NCI-H2107 treated with DMSO at 0.1 percent for 48 hours (cell line): ENCODE measurements around the gene PLEKHF1.
"Not testable (repeated sequence)": the region's sequence is repeated elsewhere in the genome, so short reads cannot be mapped to it uniquely, and the experiment has no call there.

ENCODE experiments used
- DNase-seq: peaks from one replicate; lab custom pipeline; 2025; ENCODE audit not compliant: unreplicated experiment; lab: John Stamatoyannopoulos, UW

The PLEKHF1 gene, protein sequence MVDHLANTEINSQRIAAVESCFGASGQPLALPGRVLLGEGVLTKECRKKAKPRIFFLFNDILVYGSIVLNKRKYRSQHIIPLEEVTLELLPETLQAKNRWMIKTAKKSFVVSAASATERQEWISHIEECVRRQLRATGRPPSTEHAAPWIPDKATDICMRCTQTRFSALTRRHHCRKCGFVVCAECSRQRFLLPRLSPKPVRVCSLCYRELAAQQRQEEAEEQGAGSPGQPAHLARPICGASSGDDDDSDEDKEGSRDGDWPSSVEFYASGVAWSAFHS

GRCh38 chr19:29665215-29665825, at the start of gene PLEKHF1:
Gene PLEKHF1 (plus strand): TSS chr19:29665461. CDS start chr19:29673840, 8,379 bp downstream.
- no peak for DNase-seq

DNA sequence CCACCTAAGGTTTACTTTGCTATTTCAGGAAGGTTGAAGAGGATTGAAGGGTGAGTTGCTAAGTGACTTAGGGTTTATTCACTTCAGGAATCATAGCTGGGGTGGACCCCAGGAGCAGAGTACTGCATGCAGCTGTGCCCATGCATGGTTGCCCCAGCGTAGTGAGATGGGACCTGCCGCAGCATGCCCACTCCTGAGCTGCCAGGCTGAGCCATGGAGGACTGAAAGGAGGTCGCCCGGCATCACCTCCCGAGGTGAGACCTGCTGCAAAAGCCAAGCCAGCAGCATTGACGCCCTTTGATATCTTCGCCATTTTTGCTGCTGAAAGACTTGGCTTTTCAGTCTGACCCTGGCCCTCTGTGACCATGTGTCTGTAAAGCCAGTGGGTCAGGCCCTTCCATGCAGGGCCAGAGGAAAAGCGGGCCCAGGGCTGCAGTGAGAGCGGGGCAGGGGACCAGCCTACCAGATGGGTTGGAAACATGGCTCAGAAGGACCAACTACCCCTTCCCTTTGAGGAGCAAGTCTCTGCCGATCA, 49.3 kb upstream of the PLEKHF1 start:
- DNase-seq = no peak

- no peak for DNase-seq
Measured at GRCh38 chr19:29616541-29616940, 48.7 kb upstream of the PLEKHF1 start.

GRCh38 chr19:29617366-29618266, 47.6 kb upstream of the PLEKHF1 start:
- DNase-seq = no peak

DNA sequence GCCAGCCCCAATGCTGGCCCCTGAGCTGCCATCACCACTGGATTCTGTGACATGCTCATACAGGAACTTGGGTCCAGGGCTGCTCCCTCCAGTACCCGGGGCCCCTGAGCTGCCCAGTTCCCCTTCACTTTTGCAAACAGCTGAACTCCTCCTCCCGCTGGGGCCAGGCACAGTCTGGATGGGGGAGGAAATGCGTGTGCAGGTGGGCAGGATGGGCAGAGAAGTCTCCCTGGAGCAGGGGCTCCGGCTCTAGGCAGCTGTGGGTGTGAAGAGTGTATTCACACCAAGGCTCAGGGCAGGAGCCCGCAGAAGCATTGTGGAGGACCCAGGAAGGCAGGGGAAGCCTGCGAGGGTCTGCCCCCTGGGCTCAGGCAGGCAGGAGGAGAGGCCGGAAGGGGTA, 46.8 kb upstream of the PLEKHF1 start:
- no peak for DNase-seq

DNA sequence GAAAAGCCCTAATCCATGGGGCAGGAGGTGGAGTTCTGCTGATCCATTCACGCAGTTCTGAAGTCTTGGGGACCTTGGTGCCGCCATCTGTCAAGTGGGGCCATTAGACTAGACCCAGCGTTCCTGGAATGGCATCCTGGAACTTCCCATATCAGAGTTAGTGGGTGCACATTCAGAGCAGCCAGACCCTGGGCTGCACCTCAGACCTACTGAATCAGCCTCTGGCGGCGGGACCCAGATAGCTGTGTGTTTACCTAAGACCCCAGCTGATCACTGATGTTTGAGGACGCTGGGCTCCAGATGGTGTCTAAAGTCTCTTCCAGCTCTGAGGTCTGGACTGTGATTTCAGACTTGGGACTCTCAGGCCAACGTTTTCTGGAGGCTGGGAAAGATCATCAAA, 46.4 kb upstream of the PLEKHF1 start:
- no peak for DNase-seq

GRCh38 chr19:29620931-29621351, 44.3 kb upstream of the PLEKHF1 start:
- DNase-seq = no peak

DNA sequence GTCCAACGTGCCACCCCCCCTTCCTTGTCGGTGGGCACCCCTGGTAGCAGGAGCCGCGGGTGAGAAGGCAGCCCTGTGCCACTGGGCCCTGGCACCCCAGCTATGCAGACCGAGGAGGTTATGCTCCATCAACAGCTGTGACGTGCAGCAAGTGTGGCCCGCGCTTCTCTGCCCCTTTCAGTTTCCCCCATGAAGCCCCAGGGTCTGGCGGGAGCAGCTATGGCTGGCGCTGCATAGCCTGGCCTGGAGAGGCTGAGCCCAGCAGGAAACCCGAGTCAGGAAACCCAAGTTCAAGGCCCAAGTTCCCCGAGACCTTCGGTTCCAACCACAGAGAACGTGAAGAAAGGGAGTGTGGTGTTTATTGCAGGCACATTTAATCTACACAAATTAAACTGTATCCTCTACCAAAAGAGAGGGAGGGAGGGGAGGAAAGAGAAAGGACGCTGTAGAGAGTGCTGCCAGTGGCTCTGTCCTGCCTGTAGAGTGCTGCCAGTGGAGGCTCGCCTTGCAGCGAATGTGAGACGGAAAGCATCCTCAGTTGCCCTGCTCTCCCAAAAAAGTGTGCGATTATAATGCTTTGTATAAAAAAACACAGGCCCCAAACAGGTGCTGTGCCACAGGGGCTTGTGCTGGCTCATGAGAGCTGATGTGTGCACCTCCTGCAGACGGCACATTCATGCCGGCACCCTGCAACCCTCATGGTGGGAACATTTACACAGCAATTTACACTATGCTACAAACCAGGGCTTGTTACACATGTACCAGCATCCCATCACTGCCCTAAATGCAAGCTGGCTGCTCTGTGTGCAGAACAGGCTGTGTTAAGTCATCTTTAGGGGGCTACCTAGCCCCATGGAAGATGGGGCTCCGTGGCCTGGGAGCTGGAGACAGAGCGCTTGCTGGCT, 42.8 kb upstream of the PLEKHF1 start:
- no peak for DNase-seq

DNA sequence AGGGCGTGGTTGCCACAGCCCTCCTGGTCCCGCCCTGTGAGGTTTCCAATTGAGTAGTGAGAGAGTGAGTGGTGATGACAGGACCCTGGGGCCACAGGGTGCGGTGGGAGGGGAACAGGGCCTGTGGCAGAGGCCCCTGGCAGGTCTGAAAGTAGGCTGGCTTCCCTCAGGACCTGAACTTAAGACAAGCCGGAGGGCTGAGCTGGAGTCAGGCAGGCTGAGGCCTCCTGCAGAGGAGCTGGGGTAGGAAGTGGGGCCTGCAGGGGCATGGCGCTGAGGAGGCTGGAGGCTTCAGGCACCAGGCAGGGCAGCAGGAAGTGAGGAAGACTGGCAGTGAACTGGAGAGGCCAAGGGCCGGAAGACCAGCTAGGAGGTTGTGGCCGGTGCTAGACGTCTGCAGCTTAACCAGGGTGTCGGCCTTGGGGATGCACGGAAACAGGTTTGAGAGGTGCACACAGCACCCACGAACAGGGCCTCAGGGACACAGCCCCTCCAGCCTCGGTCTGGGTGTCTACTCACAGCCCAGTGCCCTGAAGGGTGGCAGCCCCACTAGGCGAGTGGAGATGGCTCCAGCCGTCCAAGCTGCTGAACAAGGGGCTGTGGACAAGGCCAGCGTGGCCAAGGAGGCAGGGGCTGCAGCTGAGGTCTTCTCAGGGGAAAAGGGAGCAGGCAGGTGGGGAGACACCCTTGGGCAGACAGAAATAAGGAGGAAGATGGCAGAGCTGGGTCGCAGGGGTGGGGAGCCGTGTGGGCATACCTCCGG, 41.4 kb upstream of the PLEKHF1 start:
- DNase-seq = no peak

GRCh38 chr19:29624489-29625185, 40.6 kb upstream of the PLEKHF1 start:
- no peak for DNase-seq

GRCh38 chr19:29625186-29625651, 40.0 kb upstream of the PLEKHF1 start:
- DNase-seq = no peak

- no peak for DNase-seq
Measured at GRCh38 chr19:29626386-29626785, 38.9 kb upstream of the PLEKHF1 start.

GRCh38 chr19:29626832-29627231, 38.4 kb upstream of the PLEKHF1 start:
- not testable (repeated sequence) for DNase-seq

- DNase-seq = no peak
Measured at GRCh38 chr19:29628661-29629385, 36.4 kb upstream of the PLEKHF1 start.

DNA sequence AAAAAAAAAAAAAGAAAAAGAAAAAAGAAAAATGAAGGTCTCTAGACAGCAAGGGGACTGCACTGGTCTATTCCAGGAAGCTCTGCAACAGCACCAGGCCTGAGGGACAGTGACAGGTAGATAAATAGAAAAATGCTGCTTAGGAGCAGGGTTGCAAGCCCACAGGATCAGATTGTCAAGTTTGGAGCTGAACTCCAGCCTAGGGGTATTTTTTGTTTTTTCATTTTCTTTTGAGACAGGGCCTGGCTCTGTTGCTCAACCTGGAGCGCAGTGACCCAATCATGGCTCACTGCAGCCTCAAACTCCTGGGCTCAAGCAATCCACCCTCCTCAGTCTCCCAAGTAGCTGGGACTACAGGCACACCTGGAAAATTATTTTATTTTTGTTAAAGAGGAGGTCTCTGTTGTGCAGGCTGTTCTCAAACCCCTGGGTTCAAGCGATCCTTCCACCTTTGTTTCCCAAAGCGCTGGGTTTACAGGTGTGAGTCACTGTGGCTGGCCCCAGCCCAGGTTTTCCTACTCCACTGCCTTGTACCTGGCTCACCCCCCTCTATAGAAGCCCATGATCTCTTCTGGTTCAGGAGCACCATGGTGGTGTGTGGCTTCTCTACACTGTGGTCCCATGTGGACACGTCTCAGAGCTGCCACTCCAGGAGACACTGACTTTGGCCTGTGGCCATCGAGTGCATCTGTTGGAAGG, 35.3 kb upstream of the PLEKHF1 start:
- DNase-seq = no peak

DNA sequence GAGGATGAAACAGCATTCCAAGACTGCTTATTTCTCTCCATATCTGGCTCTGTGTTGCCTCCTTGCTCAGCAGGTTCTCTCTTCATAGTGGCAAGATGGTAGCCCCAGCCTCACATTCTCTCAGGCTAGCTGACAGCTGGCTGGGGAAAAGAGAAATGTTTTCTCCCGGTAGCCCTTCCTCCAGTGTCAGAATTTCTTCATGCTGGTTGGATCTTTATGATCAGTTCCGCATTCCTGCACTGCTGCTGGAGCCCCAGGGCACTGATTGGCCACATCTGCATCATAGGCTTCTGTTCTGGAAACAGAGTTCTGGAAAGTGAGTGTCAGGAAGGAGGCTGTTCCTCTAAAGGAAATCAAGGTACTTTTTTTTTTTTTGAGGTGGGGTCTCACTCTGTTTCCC, 34.6 kb upstream of the PLEKHF1 start:
- no peak for DNase-seq

DNA sequence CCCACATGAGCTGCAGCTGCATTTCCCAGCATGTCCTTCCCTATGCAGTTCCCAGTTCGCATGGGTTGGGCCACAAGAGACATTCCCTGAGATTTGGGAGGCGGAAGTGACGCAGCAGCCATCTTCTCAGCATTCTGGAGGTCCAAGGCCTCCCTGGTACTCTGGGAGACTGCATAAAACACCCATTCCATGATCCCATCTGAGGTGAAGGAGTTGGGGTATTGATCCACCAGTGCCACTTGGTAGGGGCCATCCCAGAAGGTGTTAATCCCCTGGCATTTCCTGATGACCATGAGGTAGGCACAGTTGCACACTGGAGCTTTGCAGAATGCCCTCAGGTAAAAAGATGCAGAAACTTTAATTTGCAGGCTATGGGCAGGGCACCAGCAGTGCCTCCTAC, 33.8 kb upstream of the PLEKHF1 start:
- no peak for DNase-seq

DNA sequence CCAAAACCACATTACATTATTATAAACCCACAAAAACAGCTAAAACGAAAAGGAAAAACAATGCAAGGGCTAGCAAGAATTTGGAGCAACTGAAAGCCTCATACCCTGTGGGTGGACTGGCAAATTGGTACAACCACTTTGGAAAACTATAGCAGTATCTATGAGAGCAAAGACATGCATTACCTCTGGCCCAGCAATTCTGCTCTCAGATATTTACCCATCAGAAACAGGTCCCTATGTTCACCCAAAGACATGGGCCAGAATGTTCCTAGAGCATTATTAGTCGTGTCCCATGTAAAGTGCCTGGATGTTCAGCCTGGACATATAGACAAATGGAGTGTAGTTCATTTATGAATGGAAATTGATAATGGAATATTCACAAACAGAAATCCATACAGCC, 31.3 kb upstream of the PLEKHF1 start:
- no peak for DNase-seq
